Activated T-helper 2 cell treated with anti-CD3 and anti-CD28 coated beads, Interferon-gamma antibody, Interleukin-2, Interleukin-4, amounts not matched to agents 10 μg/mL and 5 μg/mL and 100 μg/mL, durations not matched to agents 14 hours and 24 hours and 36 hours (primary cell): ENCODE measurements around the gene FAM227B. TPM values are rescaled to one million over a fixed set of nuclear protein-coding genes. Genes with fewer than 3 reads are reported as not detected.
"Not testable (repeated sequence)": the region's sequence is repeated elsewhere in the genome, so short reads cannot be mapped to it uniquely, and the experiment has no call there.

Experiments used
- DNase-seq: peaks from one replicate; pipeline ENCODE4 v3.0.0; 2021; ENCODE audit warnings: low spot score
- H3K27ac Mint-ChIP-seq: one replicate; pipeline ENCODE4 v1.8.0; 2021; ENCODE audit warnings: mixed read lengths
- H3K27me3 Mint-ChIP-seq: one replicate; pipeline ENCODE4 v1.8.0; 2021; ENCODE audit warnings: low read depth, mixed read lengths
- H3K36me3 Mint-ChIP-seq: one replicate; pipeline ENCODE4 v1.8.0; 2021; ENCODE audit warnings: low read depth, mixed read lengths
- H3K4me1 Mint-ChIP-seq: one replicate; pipeline ENCODE4 v1.8.0; 2021; ENCODE audit warnings: low read depth, mixed read lengths
- H3K4me3 Mint-ChIP-seq: one replicate; pipeline ENCODE4 v1.8.0; 2021; ENCODE audit warnings: low read depth, mild to moderate bottlenecking, moderate library complexity, mixed read lengths
- H3K9me3 Mint-ChIP-seq: one replicate; pipeline ENCODE4 v1.8.0; 2021; ENCODE audit warnings: mixed read lengths
- intact Hi-C: fragments of 100-400 bp; cut with micrococcal nuclease; formaldehyde crosslinking; loops from one replicate; pipeline ENCODE4 v1.15.1; 2023
- total RNA-seq: library from RNA; stranded (reverse); gene quantifications from 2 replicates; pipeline ENCODE4 v1.2.3, GENCODE V29; 2022

The FAM227B gene
- total RNA-seq, 1 donor from 2014 or later: 2.7 TPM

DNA sequence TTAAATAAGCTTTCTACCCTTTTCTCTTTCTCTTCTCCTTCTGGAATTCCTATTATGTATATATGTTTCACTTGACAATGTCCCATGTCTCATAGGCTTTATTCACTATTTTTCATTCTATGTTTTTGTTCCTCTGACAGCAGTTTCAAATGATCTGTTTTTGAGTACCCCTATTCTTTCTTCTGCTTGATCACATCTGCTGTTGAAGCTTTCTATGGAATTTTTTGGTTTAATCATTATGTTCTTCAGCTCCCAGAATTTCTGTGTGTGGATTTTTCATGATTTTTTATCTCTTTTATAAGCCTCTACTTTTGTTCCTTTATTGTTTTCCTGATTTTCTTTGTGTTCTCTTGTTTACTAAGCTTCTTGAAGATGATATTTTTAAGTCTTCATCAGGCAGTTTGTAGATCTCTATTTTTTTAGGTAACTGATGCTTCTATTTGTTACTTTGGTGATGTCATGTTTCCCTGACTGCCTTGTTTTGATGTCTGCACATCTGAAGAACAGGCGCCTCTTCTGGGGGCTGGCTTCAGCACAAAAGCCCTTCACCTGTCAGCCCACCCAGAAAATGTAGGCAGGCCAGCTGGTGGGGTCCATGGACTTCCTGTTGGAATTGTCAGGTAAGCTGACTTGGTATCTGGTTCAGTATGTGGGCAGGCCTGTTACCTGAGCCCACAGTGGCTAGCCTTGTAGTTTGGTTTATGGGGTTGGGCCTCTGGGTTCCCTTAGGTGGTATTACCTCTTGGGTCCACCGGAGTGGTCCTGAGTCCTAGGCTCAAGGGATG, 15.8 kb downstream of the FAM227B start:
- no peaks in the 10 kb centered on the region for H3K27me3 Mint-ChIP-seq
- H3K27ac Mint-ChIP-seq: no peak overlapping the region
- peaks cover 3% of the 10 kb centered on the region for H3K36me3 Mint-ChIP-seq
- DNase-seq: no peak
- H3K4me3 Mint-ChIP-seq: no peak overlapping the region
- H3K4me1 Mint-ChIP-seq: no peaks in the 10 kb centered on the region
- H3K9me3 Mint-ChIP-seq: peaks cover 33% of the 10 kb centered on the region
- intact Hi-C loops: no loop called here

DNA sequence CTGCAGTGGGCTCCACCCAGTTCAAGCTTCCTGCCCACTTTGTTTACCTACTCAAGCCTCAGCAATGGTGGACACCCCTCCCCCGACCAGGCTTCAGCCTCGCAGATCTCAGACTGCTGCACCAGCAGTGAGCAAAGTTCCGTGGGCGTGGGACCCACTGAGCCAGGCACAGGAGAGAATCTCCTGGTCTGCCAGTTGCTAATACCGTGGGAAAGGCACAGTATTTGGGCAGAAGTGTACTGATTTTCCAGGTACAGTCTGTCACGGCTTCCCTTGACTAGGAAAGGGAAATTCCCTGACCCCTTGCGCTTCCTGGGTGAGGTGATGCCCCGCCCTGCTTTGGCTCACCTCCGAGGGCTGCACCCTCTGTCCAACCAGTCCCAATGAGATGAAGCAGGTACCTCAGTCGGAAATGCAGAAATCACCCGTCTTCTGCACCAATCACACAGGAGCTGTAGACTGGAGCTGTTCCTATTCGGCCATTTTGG, 27.7 kb downstream of the FAM227B start:
- H3K27me3 Mint-ChIP-seq, intact Hi-C loops, H3K36me3 Mint-ChIP-seq, H3K27ac Mint-ChIP-seq, DNase-seq, H3K4me3 Mint-ChIP-seq, H3K4me1 Mint-ChIP-seq: not testable (repeated sequence)
- H3K9me3 Mint-ChIP-seq: peaks cover 30% of the 10 kb centered on the region

DNA sequence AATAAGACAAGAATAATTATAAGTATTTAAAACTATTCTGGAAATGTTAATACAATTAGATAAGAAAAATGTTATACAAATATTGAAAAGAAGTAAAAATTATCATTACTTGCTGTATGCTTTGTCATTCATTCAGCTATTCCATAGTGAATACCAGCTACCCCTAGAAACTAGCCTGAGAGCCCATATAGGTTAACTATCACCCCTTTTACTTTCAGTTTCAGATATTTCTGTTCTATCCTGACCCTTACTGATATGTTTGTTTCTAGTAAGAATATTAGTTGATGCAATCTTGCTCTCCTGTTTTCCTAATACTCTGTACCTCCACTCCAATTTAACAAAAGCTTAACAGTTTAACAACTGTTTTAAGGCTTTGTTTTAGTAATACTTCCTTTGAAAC, 31.6 kb downstream of the FAM227B start:
- H3K4me1 Mint-ChIP-seq: peaks cover 2% of the 10 kb centered on the region
- H3K27me3 Mint-ChIP-seq: no peaks in the 10 kb centered on the region
- no peak for DNase-seq
- H3K4me3 Mint-ChIP-seq: no peak overlapping the region
- H3K27ac Mint-ChIP-seq: no peak overlapping the region
- H3K9me3 Mint-ChIP-seq: peaks cover 14% of the 10 kb centered on the region
- no peaks in the 10 kb centered on the region for H3K36me3 Mint-ChIP-seq
- intact Hi-C loops: no loop called here

DNA sequence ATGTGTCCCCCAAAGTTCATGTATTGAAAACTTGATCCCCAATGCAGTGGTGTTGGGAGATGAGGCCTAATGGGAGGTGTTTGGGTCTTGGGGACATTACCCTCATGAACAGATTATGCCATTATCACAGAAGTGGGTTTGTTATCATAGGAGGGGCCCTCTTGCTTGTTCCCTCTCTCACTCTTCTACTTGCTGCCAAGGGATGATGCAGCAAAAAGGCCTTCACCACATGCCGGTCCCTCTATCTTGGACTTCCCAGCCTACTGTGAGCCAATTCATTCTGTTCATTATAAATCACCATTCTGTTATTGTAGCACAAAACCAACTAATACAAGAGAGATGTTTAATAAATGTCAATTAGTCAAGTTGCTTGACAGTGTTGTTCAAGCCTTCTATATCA, 47.2 kb downstream of the FAM227B start:
- peaks cover 2% of the 10 kb centered on the region for H3K4me1 Mint-ChIP-seq
- intact Hi-C loops: no loop called here
- peaks cover 18% of the 10 kb centered on the region for H3K9me3 Mint-ChIP-seq
- no peak overlapping the region for H3K4me3 Mint-ChIP-seq
- peaks cover 2% of the 10 kb centered on the region for H3K27me3 Mint-ChIP-seq
- DNase-seq: no peak
- no peak overlapping the region for H3K27ac Mint-ChIP-seq
- H3K36me3 Mint-ChIP-seq: no peaks in the 10 kb centered on the region

DNA sequence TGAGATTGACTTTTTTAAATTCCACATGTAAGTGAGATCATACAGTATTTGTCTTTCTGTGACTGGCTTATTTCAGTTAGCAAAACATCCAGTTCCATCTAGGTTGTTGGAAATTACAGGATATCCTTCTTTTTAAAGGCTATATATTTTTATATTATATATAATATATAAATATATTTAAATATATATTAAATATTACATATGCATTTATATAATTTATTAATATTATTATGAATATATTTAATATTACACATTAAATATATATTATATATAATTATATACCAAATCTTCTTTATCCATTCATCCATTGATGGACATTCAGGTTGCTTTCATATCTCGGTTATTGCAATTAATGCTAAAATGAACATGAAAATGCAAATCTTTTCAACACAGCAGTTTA, 49.9 kb downstream of the FAM227B start:
- peaks cover 2% of the 10 kb centered on the region for H3K4me1 Mint-ChIP-seq
- H3K36me3 Mint-ChIP-seq: no peaks in the 10 kb centered on the region
- H3K27me3 Mint-ChIP-seq: peaks cover 2% of the 10 kb centered on the region
- no peak overlapping the region for H3K4me3 Mint-ChIP-seq
- intact Hi-C loops: no loop called here
- peaks cover 18% of the 10 kb centered on the region for H3K9me3 Mint-ChIP-seq
- DNase-seq: no peak
- no peak overlapping the region for H3K27ac Mint-ChIP-seq

DNA sequence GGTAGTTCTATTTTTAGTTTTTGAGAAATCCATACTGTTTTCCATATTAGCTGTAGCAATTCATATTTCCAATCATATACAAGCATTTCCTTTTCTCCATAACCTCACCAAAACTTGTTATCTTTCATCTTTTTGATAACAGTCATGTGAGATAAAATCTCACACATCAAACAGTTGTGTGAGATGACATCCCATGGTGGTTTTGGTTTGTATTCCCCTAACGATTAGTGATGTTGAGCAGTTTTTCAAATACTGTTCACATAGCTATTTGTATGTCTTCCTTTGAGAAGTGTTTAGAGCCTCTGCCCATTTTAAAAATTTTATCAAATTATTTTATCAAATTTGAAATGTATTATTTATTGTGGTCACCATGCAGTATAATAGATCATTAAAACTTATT, 50.4 kb downstream of the FAM227B start:
- Mint-ChIP-seq H3K36me3 (no peaks in the 10 kb centered on the region), H3K27ac (no peak overlapping the region), H3K9me3 (peaks cover 18% of the 10 kb centered on the region), H3K4me1 (peaks cover 2% of the 10 kb centered on the region), H3K4me3 (no peak overlapping the region), H3K27me3 (peaks cover 2% of the 10 kb centered on the region)
- intact Hi-C loops: no loop called here
- DNase-seq: no peak

GRCh38 chr15:49560045-49560444, 60.6 kb downstream of the FAM227B start:
- Mint-ChIP-seq H3K4me1 (no peaks in the 10 kb centered on the region), H3K36me3 (no peaks in the 10 kb centered on the region), H3K9me3 (peaks cover 63% of the 10 kb centered on the region), H3K4me3 (no peak overlapping the region), H3K27me3 (no peaks in the 10 kb centered on the region), H3K27ac (no peak overlapping the region)
- no peak for DNase-seq
- intact Hi-C loops: no loop called here

- H3K4me1 Mint-ChIP-seq: no peaks in the 10 kb centered on the region
- H3K9me3 Mint-ChIP-seq: peaks cover 68% of the 10 kb centered on the region
- H3K27me3 Mint-ChIP-seq: no peaks in the 10 kb centered on the region
- DNase-seq: no peak
- intact Hi-C loops: no loop called here
- no peaks in the 10 kb centered on the region for H3K36me3 Mint-ChIP-seq
- H3K4me3 Mint-ChIP-seq: no peak overlapping the region
- no peak overlapping the region for H3K27ac Mint-ChIP-seq
These were observed 61.7 kb downstream of the FAM227B start for GRCh38 chr15:49558929-49559328.

GRCh38 chr15:49556437-49556836, 64.2 kb downstream of the FAM227B start:
- Mint-ChIP-seq H3K9me3 (peaks cover 55% of the 10 kb centered on the region), H3K27me3 (no peaks in the 10 kb centered on the region), H3K4me1 (no peaks in the 10 kb centered on the region), H3K27ac (no peak overlapping the region), H3K4me3 (no peak overlapping the region), H3K36me3 (no peaks in the 10 kb centered on the region)
- intact Hi-C loops: no loop called here
- DNase-seq: no peak

- H3K4me1 Mint-ChIP-seq, H3K27me3 Mint-ChIP-seq, H3K4me3 Mint-ChIP-seq, intact Hi-C loops, H3K27ac Mint-ChIP-seq, DNase-seq, H3K36me3 Mint-ChIP-seq: not testable (repeated sequence)
- H3K9me3 Mint-ChIP-seq: peaks cover 20% of the 10 kb centered on the region
These were observed 70.3 kb downstream of the FAM227B start for GRCh38 chr15:49550342-49550741.

DNA sequence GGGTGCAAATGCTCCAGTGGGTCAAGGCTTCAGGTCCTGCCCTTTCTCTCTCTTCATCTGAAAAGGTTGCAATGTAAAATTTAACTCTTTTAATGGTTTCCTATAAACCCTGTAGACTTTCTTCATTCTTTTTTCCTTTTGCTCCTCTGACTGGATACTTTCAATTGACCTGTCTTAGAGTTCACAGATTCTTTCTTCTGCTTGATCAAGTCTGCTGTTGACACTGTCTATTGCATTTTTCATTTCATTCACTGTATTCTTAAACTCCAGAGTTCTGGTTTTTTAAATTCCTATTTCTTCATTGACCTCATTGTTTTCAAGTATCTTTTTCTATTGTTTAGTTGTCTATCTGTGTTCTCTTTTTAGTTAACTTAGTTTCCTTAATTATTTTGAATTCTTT, 82.1 kb downstream of the FAM227B start:
- DNase-seq: no peak
- H3K36me3 Mint-ChIP-seq: no peaks in the 10 kb centered on the region
- H3K27me3 Mint-ChIP-seq: no peaks in the 10 kb centered on the region
- peaks cover 29% of the 10 kb centered on the region for H3K9me3 Mint-ChIP-seq
- no peak overlapping the region for H3K27ac Mint-ChIP-seq
- intact Hi-C loops: no loop called here
- H3K4me3 Mint-ChIP-seq: no peak overlapping the region
- H3K4me1 Mint-ChIP-seq: no peaks in the 10 kb centered on the region

DNA sequence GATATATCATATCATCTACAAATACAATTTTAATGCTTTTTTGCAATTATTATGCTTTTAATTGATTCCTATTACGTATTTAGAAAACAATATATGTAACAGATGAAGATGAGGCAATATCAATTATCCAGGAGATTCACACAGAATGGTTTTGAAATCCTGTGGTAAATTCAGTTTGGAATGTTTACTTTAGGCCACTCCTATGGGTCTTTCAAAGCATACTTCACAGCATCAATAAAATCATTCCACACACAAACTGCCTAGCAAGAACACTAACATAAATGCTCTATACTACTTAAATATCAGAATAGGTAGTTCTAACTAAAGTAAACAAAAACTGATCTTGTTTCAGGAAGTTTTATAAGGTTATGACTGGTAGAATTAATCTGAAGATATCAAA, 90.5 kb downstream of the FAM227B start:
- Mint-ChIP-seq H3K27me3 (no peaks in the 10 kb centered on the region), H3K4me3 (no peak overlapping the region), H3K4me1 (no peaks in the 10 kb centered on the region), H3K9me3 (peaks cover 20% of the 10 kb centered on the region), H3K27ac (no peak overlapping the region), H3K36me3 (no peaks in the 10 kb centered on the region)
- intact Hi-C loops: no loop called here
- no peak for DNase-seq

DNA sequence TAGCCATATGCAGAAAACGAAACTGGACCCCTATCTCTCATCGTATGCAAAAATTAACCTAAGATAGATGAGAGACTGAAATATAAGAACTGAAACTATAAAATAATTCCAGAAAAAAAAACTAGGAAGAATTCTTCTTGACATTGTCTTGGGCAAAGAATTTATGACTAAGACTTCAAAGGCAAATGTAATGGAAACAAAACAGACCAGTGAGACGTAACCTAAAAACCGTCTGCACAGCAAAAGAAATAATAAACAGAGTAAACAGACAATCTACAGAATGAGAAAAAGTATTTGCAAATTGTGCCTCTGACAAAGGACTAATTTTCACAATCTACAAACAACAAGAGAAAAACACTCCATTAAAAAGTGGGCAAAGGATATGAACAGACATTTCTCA, 92.3 kb downstream of the FAM227B start:
- Mint-ChIP-seq H3K27ac (no peak overlapping the region), H3K4me3 (no peak overlapping the region), H3K4me1 (no peaks in the 10 kb centered on the region), H3K36me3 (no peaks in the 10 kb centered on the region), H3K27me3 (no peaks in the 10 kb centered on the region), H3K9me3 (peaks cover 10% of the 10 kb centered on the region)
- intact Hi-C loops: no loop called here
- no peak for DNase-seq
